Thoracic aorta (tissue), 2 donors: ENCODE measurements around the gene ZHX3. TPM values are rescaled to one million over a fixed set of nuclear protein-coding genes. Genes with fewer than 3 reads are reported as not detected.

ENCODE experiments used
- ATAC-seq: fragments of 150-250 bp; one replicate; pipeline ENCODE4 v1.8.0; 2017; ENCODE audit warnings: low read depth; ENCODE audit not compliant: insufficient number of reproducible peaks, low FRiP score
- DNase-seq: peaks from one replicate; pipeline ENCODE4 v3.0.0-alpha.2; 2020; ENCODE audit warnings: low spot score
- H3K27ac ChIP-seq, 2 donors: fragments of 200-600 bp; sonication (generic); 1 replicate in 1 of 2; 2 replicates in 1 of 2; pipeline ENCODE4 v1.5.1; 2016; ENCODE audit warnings: mild to moderate bottlenecking in 2 of 2, moderate library complexity in 2 of 2
- H3K27me3 ChIP-seq: fragments of 200-600 bp; sonication (generic); replicated peaks from 2 replicates; pipeline ENCODE4 v1.6.0; 2016; ENCODE audit warnings: mild to moderate bottlenecking; ENCODE audit not compliant: insufficient read depth
- H3K36me3 ChIP-seq: fragments of 200-600 bp; sonication (generic); one replicate; pipeline ENCODE4 v1.5.1; 2016
- H3K4me1 ChIP-seq, 2 donors: fragments of 200-600 bp; sonication (generic); 1 replicate in 1 of 2; 2 replicates in 1 of 2; pipeline versions ENCODE4 v1.5.1 to v1.6.0; 2016; ENCODE audit warnings: low read depth in 2 of 2, mild to moderate bottlenecking in 1 of 2; ENCODE audit not compliant: control insufficient read depth in 1 of 2
- H3K4me3 ChIP-seq: fragments of 200-600 bp; sonication (generic); 2 replicates; pipeline ENCODE4 v1.5.1; 2016; ENCODE audit warnings: mild to moderate bottlenecking
- H3K9me3 ChIP-seq: fragments of 200-600 bp; sonication (generic); 2 replicates; pipeline ENCODE4 v1.5.1; 2016
- CTCF ChIP-seq: fragments of 200-600 bp; sonication (generic); IDR thresholded peaks from one replicate; pipeline ENCODE4 v1.5.1; 2019; ENCODE audit warnings: antibody characterized with exemption
- total RNA-seq, 2 donors: library from RNA; depleted of rRNA; stranded (reverse); fragments of >200 nt; gene quantifications; one replicate each; pipeline versions ENCODE4 v1.1.0 to v1.2.3, GENCODE V29; 2016

ZHX3 gene
- total RNA-seq, 2 donors from 2014 or later = 60.8 to 74.9 TPM

- H3K9me3 ChIP-seq = no peaks in the 10 kb centered on the region
- ATAC-seq (no peak), DNase-seq (no peak)
- no peaks in the 10 kb centered on the region for H3K4me1 ChIP-seq
- no peak overlapping the region for H3K4me3 ChIP-seq
- no peak overlapping the region for H3K27ac ChIP-seq
- H3K27me3 ChIP-seq = no peaks in the 10 kb centered on the region
- TF ChIP-seq CTCF = no peak
- peaks cover 11% of the 10 kb centered on the region for H3K36me3 ChIP-seq
These were observed 112.2 kb downstream of the ZHX3 start for GRCh38 chr20:41205313-41205712.

- Histone ChIP-seq H3K27ac (no peak overlapping the region), H3K9me3 (no peaks in the 10 kb centered on the region), H3K36me3 (peaks cover 11% of the 10 kb centered on the region), H3K4me3 (no peak overlapping the region), H3K27me3 (no peaks in the 10 kb centered on the region), H3K4me1 (no peaks in the 10 kb centered on the region)
- ATAC-seq (no peak), DNase-seq (no peak)
- TF ChIP-seq CTCF = no peak
These were observed 112.9 kb downstream of the ZHX3 start for GRCh38 chr20:41204304-41205265.

- no peak overlapping the region for H3K27ac ChIP-seq
- H3K9me3 ChIP-seq = no peaks in the 10 kb centered on the region
- no peak for ATAC-seq
- no peak overlapping the region for H3K4me3 ChIP-seq
- DNase-seq = no peak
- H3K36me3 ChIP-seq = peaks cover 11% of the 10 kb centered on the region
- no peaks in the 10 kb centered on the region for H3K4me1 ChIP-seq
- H3K27me3 ChIP-seq = no peaks in the 10 kb centered on the region
- TF ChIP-seq CTCF = no peak
These were observed 113.9 kb downstream of the ZHX3 start for GRCh38 chr20:41203660-41204059.

GRCh38 chr20:41202426-41202825 lies 115.1 kb downstream of the ZHX3 start:
- no peak overlapping the region for H3K4me3 ChIP-seq
- no peak for DNase-seq
- no peak for TF ChIP-seq CTCF
- H3K27me3 ChIP-seq = no peaks in the 10 kb centered on the region
- peaks cover 3% of the 10 kb centered on the region for H3K9me3 ChIP-seq
- no peak overlapping the region for H3K27ac ChIP-seq
- no peaks in the 10 kb centered on the region for H3K4me1 ChIP-seq
- no peak for ATAC-seq
- peaks cover 11% of the 10 kb centered on the region for H3K36me3 ChIP-seq

- Histone ChIP-seq H3K4me1 (no peaks in the 10 kb centered on the region), H3K9me3 (peaks cover 3% of the 10 kb centered on the region), H3K4me3 (no peak overlapping the region), H3K27ac (no peak overlapping the region), H3K27me3 (no peaks in the 10 kb centered on the region), H3K36me3 (peaks cover 11% of the 10 kb centered on the region)
- DNase-seq = no peak
- TF ChIP-seq CTCF = no peak
- no peak for ATAC-seq
These were observed 115.8 kb downstream of the ZHX3 start for GRCh38 chr20:41201760-41202159.
